SH-SY5Y (cell line): ENCODE data around the gene GRAMD2B.

Experiments
- GATA2 ChIP-seq: IDR thresholded peaks from 2 replicates; pipeline ENCODE4 v1.6.1; 2011; ENCODE audit warnings: mild to moderate bottlenecking, low read depth, low read length
- GATA3 ChIP-seq: IDR thresholded peaks from 2 replicates; pipeline ENCODE4 v1.6.1; 2011; ENCODE audit warnings: low read depth, mild to moderate bottlenecking, low read length, moderate library complexity

- TF ChIP-seq GATA3 = no peak
- TF ChIP-seq GATA2 = no peak
These were observed 37.2 kb downstream of the GRAMD2B start for GRCh38 chr5:126460459-126460858.
